Common myeloid progenitor, CD34-positive (primary cell): ENCODE data around the gene EIF4A3.
"Not testable (repeated sequence)": the region's sequence is repeated elsewhere in the genome, so short reads cannot be mapped to it uniquely, and the experiment has no call there.

Experiments
- CTCF ChIA-PET: fragments of 350-600 bp; sonication (Branson Sonifier 250); formaldehyde crosslinking; loops from one replicate; lab custom pipeline; 2021; ENCODE audit warnings: antibody characterized with exemption; lab: Charles Lee
- POLR2A ChIA-PET: fragments of 350-600 bp; sonication (Branson Sonifier 250); formaldehyde crosslinking; loops from one replicate; lab custom pipeline; 2021; ENCODE audit warnings: antibody characterized with exemption; lab: Charles Lee
- DNase-seq, 3 donors: peaks; one replicate each; pipeline versions ENCODE4 v3.0.0 to v3.0.0-alpha.2; 2013
- H3K27ac ChIP-seq, 2 experiments: 1 replicate in 1 of 2; 2 replicates in 1 of 2; pipeline ENCODE4 v1.7.0; 2013; ENCODE audit warnings: inconsistent platforms in 2 of 2, low read length in 2 of 2, mild to moderate bottlenecking in 2 of 2, low read depth in 1 of 2, moderate library complexity in 1 of 2; ENCODE audit not compliant: severe bottlenecking in 2 of 2, insufficient read depth in 1 of 2, poor library complexity in 1 of 2
- H3K27me3 ChIP-seq, 5 experiments: replicated peaks in 2 of 5; 1 replicate in 3 of 5; 2 replicates in 2 of 5; pipeline versions ENCODE4 v1.6.1 to v1.7.0; 2013; ENCODE audit warnings: low read length in 4 of 5, mild to moderate bottlenecking in 2 of 5, moderate library complexity in 2 of 5, inconsistent platforms in 1 of 5; ENCODE audit not compliant: insufficient read depth in 5 of 5, control insufficient read depth in 4 of 5
- H3K36me3 ChIP-seq, 4 experiments: 1 replicate in 2 of 4; 2 replicates in 2 of 4; pipeline versions ENCODE4 v1.6.1 to v1.7.0; 2013; ENCODE audit warnings: low read length in 3 of 4, control low read depth in 1 of 4, mild to moderate bottlenecking in 1 of 4; ENCODE audit not compliant: control insufficient read depth in 4 of 4, insufficient read depth in 4 of 4
- H3K4me1 ChIP-seq, 4 experiments: 1 replicate in 3 of 4; 2 replicates in 1 of 4; pipeline versions ENCODE4 v1.6.1 to v1.7.1; 2013; ENCODE audit warnings: low read length in 3 of 4, mild to moderate bottlenecking in 3 of 4, control low read depth in 1 of 4, inconsistent platforms in 1 of 4, moderate library complexity in 1 of 4; ENCODE audit not compliant: control insufficient read depth in 4 of 4, insufficient read depth in 4 of 4; ENCODE audit errors: control extremely low read depth in 1 of 4
- H3K4me3 ChIP-seq, 7 experiments: 1 replicate in 4 of 7; 2 replicates in 3 of 7; pipeline versions ENCODE4 v1.5.1 to v1.7.0; 2013; ENCODE audit warnings: mild to moderate bottlenecking in 7 of 7, low read length in 6 of 7, moderate library complexity in 6 of 7, inconsistent platforms in 2 of 7, low read depth in 2 of 7, control low read depth in 1 of 7; ENCODE audit not compliant: insufficient read depth in 4 of 7, control insufficient read depth in 1 of 7; ENCODE audit errors: extremely low read depth in 1 of 7
- H3K9me3 ChIP-seq, 5 experiments: 1 replicate in 4 of 5; 2 replicates in 1 of 5; pipeline versions ENCODE4 v1.6.1 to v1.7.1; 2013; ENCODE audit warnings: low read length in 4 of 5, mild to moderate bottlenecking in 2 of 5, inconsistent platforms in 1 of 5, low read depth in 1 of 5, moderate library complexity in 1 of 5; ENCODE audit not compliant: control insufficient read depth in 4 of 5, insufficient read depth in 2 of 5; ENCODE audit errors: control extremely low read depth in 1 of 5
- WGBS: methylation state at CpG from one replicate; pipeline ENCODE4 v1.1.5; 2013; ENCODE audit not compliant: insufficient coverage; 5-methylcytosine and 5-hydroxymethylcytosine counted together

Gene EIF4A3

DNA sequence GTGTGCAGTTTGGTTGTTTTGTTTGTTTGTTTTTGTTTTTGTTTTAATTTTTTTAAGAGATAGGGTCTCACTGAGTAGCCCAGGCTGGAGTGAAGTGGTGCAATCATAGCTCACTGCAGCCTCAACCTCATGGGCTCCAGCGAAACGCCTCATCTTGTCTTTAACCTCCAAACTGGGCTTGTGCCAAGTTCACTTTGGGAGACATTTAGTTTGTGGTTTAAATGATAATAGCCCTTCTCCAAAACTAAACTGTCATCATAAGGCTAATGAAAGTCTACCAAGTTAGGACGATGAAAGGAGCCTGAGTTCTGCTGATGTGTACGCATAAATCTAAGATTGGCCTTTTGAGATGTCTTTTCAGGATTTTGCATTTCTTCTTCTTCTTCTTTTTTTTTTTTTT lies 16.4 kb upstream of the EIF4A3 start:
- Histone ChIP-seq H3K4me3 (no peak overlapping the region), H3K4me1 (peaks cover 0 to 10% (median 8%) of the 10 kb centered on the region in 4 experiments), H3K27ac (no peak overlapping the region), H3K27me3 (no peaks in the 10 kb centered on the region), H3K36me3 (no peaks in the 10 kb centered on the region), H3K9me3 (no peaks in the 10 kb centered on the region)
- WGBS = 80% methylated on average over 1 of the region's 4 CpGs
- DNase-seq = peak; percentile 20 to 67 (median 53)
- CTCF ChIA-PET = interaction anchor here (1.1 kb wide), 1 partner anchor 32 kb away, joined by 3 read pairs; no protein-coding TSS in a partner anchor
- POLR2A ChIA-PET = no interaction called here

DNA sequence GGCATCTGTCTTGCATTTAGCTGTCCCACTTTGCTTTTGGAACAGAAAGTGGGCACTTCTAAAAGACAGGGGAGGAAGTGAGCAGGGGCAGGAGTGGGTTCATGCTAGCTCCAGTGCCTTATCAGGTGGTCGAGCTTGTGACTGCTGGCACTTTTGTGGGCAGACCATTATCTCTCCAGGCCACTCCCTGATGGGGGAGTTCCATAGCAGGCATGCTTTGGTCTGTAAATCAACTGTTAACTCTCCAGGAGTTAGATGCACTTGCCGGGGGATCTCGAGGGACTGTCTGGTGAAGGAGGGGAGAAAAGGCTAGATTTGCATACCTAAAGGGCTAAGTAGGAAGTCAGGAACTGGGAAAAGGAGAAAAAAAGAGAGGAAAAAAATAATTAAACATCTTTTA lies 13.6 kb upstream of the EIF4A3 start:
- peak; percentile 48 to 81 (median 66) for DNase-seq
- no peak overlapping the region for H3K27ac ChIP-seq
- H3K9me3 ChIP-seq = peaks cover 2 to 10% (median 5%) of the 10 kb centered on the region in 5 experiments
- peaks cover 0 to 10% (median 8%) of the 10 kb centered on the region in 4 experiments for H3K4me1 ChIP-seq
- H3K4me3 ChIP-seq = peak overlapping the region in 1 of 7 experiments; percentile 25
- no peaks in the 10 kb centered on the region for H3K36me3 ChIP-seq
- ChIA-PET CTCF (interaction anchor here (1.2 kb wide), 1 partner anchor 10 kb away, joined by 3 read pairs; no protein-coding TSS in a partner anchor), POLR2A (no interaction called here)
- whole genome bisulfite sequencing = 28% methylated on average over 2 of the region's 3 CpGs
- H3K27me3 ChIP-seq = no peaks in the 10 kb centered on the region

DNA sequence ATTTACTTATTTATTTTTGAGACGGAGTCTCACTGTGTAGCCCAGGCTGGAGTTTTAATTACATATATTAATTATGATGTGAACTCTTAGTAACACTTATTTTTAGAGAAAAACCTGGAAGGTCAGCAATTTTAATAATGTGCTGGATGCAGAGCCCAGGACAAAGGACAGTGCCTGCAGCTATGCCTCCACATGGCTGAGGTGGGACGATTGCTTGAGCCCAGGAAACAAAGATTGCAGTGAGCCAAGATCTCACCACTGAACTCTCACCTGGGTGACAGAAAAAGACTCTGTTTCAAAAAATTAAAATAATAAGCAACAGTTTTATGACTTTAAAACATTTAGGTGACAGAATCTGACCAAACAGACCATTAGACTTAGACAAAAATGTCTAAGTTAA lies 11.9 kb upstream of the EIF4A3 start:
- Histone ChIP-seq H3K4me3 (no peak overlapping the region), H3K27me3 (no peaks in the 10 kb centered on the region), H3K36me3 (no peaks in the 10 kb centered on the region), H3K4me1 (peaks cover 0 to 10% (median 8%) of the 10 kb centered on the region in 4 experiments), H3K27ac (no peak overlapping the region), H3K9me3 (peaks cover 4 to 14% (median 6%) of the 10 kb centered on the region in 5 experiments)
- ChIA-PET CTCF (no interaction called here), POLR2A (no interaction called here)
- WGBS = 100% methylated on average over 1 of the region's 2 CpGs
- DNase-seq = no peak

- H3K9me3 ChIP-seq = peaks cover 4 to 14% (median 10%) of the 10 kb centered on the region in 5 experiments
- H3K4me3 ChIP-seq, H3K27me3 ChIP-seq, H3K27ac ChIP-seq, H3K36me3 ChIP-seq, POLR2A ChIA-PET, DNase-seq, CTCF ChIA-PET, H3K4me1 ChIP-seq: not testable (repeated sequence)
- WGBS = 85% methylated on average over 2 of the region's 2 CpGs
Measured at GRCh38 chr17:80155600-80155999, 8.7 kb upstream of the EIF4A3 start.

DNA sequence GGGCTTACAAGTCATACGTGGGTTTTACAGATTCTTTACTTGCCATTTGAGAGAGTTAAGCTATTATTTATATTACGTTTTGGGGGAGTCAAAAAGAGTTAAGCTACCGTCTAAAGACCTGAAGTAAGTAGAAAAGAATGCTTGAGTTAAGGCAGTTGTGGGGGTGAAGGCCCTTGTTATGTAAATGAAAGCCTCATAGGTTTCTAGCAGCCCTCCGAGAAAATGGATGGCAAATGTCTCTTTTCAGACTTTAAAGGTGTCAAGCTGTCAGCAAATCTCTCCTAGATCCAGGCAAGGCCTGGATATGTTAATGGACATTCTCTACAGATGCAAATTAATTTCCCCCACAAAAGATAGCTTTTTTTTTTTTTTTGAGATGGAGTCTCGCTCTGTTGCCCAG lies 7.2 kb upstream of the EIF4A3 start:
- H3K4me3 ChIP-seq = no peak overlapping the region
- no peaks in the 10 kb centered on the region for H3K4me1 ChIP-seq
- DNase-seq = no peak
- no peaks in the 10 kb centered on the region for H3K27me3 ChIP-seq
- H3K9me3 ChIP-seq = peaks cover 4 to 14% (median 10%) of the 10 kb centered on the region in 5 experiments
- 100% methylated on average over 2 of the region's 5 CpGs for WGBS
- H3K36me3 ChIP-seq = no peaks in the 10 kb centered on the region
- CTCF ChIA-PET = interaction anchor here (1.0 kb wide), 1 partner anchor 723 kb away, joined by 3 read pairs; no protein-coding TSS in a partner anchor
- H3K27ac ChIP-seq = no peak overlapping the region
- POLR2A ChIA-PET = no interaction called here

- Histone ChIP-seq H3K27ac (no peak overlapping the region), H3K4me3 (no peak overlapping the region), H3K27me3 (no peaks in the 10 kb centered on the region), H3K9me3 (peaks cover 4 to 14% (median 10%) of the 10 kb centered on the region in 5 experiments), H3K4me1 (peaks cover 0 to 3% (median 3%) of the 10 kb centered on the region in 4 experiments), H3K36me3 (no peaks in the 10 kb centered on the region)
- WGBS = 91% methylated on average over 3 of the region's 3 CpGs
- CTCF ChIA-PET = no interaction called here
- POLR2A ChIA-PET = no interaction called here
- DNase-seq = no peak
Measured at GRCh38 chr17:80153004-80153403, 6.1 kb upstream of the EIF4A3 start.

DNA sequence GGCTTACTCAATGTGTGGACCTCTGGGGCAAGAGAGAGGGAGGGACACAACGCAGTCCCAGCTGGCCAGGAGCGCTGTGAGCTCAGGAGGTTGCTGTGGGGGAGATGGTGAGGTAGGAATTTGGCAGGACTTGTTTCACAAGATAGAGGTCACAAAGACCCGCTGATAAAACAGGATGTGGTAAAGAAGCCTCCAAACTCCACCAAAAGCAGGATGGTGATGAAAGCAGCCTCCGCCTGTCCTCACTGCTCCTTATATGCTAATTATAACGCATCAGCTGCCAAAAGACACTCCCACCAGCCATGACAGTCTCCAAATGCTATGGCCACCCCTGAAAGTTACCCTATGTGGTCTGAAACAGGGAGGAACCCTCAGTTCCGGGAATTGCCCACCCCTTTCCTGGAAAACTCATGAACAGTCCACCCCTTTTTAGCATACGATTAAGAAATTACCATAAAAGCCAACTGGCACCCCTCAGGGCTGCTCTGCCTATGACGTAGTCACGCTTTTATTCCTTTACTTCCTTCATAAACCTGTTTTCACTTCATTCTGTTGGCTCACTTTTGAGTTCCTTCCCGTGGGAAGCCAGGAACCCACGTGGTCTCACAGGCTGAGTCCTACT lies 5.3 kb upstream of the EIF4A3 start:
- peak in 1 of 3 donors; percentile 11 for DNase-seq
- H3K4me3 ChIP-seq = no peak overlapping the region
- no peaks in the 10 kb centered on the region for H3K36me3 ChIP-seq
- H3K27me3 ChIP-seq = no peaks in the 10 kb centered on the region
- H3K27ac ChIP-seq = no peak overlapping the region
- H3K4me1 ChIP-seq = peaks cover 0 to 6% (median 5%) of the 10 kb centered on the region in 4 experiments
- H3K9me3 ChIP-seq = peaks cover 4 to 14% (median 10%) of the 10 kb centered on the region in 5 experiments
- CTCF ChIA-PET = no interaction called here
- POLR2A ChIA-PET = no interaction called here
- 86% methylated on average over 11 of the region's 11 CpGs for WGBS
